HG02610 (cell line): ENCODE results near the gene SLC51B.
"Not testable (repeated sequence)": the region's sequence is repeated elsewhere in the genome, so short reads cannot be mapped to it uniquely, and the experiment has no call there.

Experiments
- ATAC-seq: cut with Tn5 transposase; IDR thresholded peaks from one replicate; pipeline ENCODE4 v1.9.1; 2021; ENCODE audit warnings: mild to moderate bottlenecking, moderate library complexity; ENCODE audit not compliant: unreplicated experiment

Gene SLC51B

DNA sequence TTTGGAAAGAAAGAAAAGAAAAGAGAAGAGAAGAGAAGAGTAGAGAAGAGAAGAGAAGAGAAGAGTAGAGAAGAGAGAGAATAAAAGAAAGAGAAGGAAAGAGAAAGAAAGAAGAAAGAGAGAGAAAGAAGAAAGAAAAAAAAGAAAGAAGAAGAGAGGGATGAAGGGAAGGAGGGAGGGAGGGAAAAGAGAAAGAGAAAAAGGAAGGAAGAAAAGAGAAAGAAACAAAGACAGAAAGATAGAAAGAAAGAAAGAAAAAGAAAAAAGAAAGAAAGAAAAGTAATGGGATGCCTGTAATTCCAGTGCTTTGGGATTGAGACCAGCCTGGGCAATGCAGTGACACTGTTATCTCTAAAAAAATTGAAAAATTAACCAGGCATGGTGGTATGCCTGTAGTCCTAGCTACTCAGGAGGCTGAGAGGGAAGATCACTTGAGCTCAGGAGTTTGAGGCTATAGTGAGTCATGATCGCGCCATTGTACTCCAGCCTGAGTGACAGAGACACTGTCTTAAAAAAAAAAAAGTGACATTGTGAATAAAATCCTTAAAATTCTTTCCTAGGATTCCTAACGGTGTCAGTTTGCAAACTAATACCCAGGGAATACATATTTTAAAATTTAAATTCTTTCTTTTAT, 20.9 kb downstream of the SLC51B start:
- ATAC-seq, result no peak

DNA sequence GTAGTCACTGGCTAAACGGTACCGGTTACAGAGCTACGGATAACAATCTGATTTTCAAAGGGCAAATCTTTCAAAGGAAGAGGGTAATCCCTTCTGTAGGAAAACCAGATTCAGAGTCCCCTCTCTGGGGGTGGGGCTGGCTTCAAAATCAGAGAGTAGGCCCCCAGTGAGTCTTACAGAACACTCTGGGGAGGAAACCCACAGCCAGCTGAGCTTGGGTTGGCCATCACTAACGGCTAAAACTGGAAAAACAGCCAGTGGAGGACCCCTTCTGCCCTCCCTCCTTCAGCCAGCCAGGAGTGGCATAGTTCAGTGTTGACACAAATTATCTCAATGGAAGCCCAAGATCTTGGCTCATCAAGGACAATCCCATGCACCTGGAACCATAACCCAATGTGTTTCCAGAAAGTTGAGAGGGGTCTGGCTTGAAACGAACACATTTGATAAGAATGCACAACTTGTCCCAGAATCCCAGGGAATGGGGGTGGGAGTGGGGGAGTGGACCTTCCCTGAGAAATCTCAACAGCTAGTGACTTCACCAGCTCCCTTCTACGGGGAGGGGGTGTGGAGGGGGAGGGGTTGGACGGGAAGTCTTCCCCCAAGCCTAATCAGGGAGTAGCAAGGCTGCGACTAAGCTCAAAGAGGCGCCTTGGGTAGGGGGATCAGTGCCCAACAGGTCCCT, 21.6 kb downstream of the SLC51B start:
- ATAC-seq, result no peak

DNA sequence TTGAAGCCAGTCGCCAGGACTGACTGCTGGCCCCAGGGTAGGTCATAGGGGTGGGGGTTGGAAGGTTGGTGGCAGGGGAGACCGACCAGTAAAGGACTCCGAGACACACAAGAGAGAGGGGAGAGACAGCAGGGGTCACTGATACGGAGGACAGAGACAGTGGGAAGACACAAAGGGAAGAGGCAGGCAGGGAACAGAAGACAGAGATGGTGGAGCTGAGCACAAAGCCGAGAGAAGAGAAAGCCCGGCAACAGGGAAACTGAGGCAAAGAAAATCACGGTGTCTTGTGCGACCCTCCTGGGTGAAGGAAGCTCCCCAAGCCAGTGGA, 22.1 kb downstream of the SLC51B start:
- ATAC-seq, result no peak

GRCh38 chr15:65067645-65068402, 22.6 kb downstream of the SLC51B start, which contains the start of gene RASL12:
Gene RASL12 (minus strand): TSS chr15:65067991. CDS start chr15:65067835, 156 bp downstream.
- ATAC-seq, result no peak

GRCh38 chr15:65068403-65068788, 23.2 kb downstream of the SLC51B start:
- no peak for ATAC-seq

GRCh38 chr15:65069179-65069578, 24.0 kb downstream of the SLC51B start:
- no peak for ATAC-seq

- no peak for ATAC-seq
These were observed 24.8 kb downstream of the SLC51B start for GRCh38 chr15:65069779-65070546.

GRCh38 chr15:65071381-65071811, 26.2 kb downstream of the SLC51B start:
- no peak for ATAC-seq

- no peak for ATAC-seq
These were observed 26.8 kb downstream of the SLC51B start for GRCh38 chr15:65072027-65072426.

- ATAC-seq, result no peak
These were observed 27.4 kb downstream of the SLC51B start for GRCh38 chr15:65072617-65073016.

GRCh38 chr15:65074946-65075345, 29.8 kb downstream of the SLC51B start:
- ATAC-seq, result not testable (repeated sequence)

- ATAC-seq, result not testable (repeated sequence)
These were observed 30.6 kb downstream of the SLC51B start for GRCh38 chr15:65075607-65076395.

DNA sequence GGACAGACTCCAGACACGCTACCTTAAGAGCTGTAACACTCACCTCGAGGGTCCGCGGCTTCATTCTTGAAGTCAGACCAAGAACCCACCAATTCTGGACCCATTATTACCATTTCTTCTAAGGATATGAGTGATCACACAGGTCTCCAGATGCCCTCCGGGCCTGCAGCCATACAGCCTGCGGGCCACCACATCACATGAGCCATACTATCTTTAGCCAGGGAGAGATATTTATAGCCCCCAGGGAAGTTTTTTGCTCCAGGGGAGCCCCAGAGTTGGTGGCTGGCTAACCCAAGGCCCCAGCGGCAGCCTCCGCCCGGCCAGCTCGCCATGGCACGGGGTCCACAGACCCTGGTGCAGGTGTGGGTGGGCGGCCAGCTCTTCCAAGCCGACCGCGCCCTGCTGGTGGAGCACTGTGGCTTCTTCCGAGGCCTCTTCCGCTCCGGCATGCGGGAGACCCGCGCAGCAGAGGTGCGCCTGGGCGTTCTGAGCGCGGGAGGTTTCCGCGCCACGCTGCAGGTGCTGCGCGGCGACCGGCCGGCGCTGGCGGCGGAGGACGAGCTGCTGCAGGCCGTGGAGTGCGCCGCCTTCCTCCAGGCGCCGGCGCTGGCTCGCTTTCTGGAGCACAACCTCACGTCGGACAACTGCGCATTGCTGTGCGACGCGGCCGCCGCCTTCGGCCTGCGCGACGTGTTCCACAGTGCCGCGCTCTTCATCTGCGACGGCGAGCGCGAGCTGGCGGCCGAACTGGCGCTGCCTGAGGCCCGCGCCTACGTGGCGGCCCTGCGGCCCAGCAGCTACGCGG, 31.5 kb downstream of the SLC51B start, which contains the start of gene KBTBD13:
Gene KBTBD13, plus strand, starts transcription at position 261 of the 805 bp plus-strand sequence. Its CDS starts 70 bp downstream, at position 331.
- no peak for ATAC-seq

DNA sequence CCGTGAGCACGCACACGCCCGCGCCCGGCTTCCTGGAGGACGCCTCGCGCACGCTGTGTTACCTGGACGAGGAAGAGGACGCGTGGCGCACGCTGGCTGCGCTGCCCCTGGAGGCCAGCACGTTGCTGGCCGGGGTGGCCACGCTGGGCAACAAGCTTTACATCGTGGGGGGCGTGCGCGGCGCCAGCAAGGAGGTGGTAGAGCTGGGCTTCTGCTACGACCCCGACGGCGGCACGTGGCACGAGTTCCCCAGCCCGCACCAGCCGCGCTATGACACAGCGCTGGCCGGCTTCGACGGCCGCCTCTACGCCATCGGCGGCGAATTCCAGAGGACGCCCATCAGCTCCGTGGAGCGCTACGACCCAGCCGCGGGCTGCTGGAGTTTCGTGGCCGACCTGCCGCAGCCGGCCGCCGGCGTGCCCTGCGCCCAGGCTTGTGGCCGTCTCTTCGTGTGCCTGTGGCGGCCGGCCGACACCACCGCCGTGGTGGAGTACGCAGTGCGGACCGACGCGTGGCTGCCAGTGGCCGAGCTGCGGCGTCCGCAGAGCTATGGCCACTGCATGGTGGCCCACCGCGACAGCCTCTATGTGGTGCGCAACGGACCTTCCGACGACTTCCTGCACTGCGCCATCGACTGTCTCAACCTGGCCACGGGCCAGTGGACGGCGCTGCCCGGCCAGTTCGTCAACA, 32.2 kb downstream of the SLC51B start:
- ATAC-seq, result no peak

GRCh38 chr15:65077981-65078352, 32.8 kb downstream of the SLC51B start:
- ATAC-seq, result no peak

DNA sequence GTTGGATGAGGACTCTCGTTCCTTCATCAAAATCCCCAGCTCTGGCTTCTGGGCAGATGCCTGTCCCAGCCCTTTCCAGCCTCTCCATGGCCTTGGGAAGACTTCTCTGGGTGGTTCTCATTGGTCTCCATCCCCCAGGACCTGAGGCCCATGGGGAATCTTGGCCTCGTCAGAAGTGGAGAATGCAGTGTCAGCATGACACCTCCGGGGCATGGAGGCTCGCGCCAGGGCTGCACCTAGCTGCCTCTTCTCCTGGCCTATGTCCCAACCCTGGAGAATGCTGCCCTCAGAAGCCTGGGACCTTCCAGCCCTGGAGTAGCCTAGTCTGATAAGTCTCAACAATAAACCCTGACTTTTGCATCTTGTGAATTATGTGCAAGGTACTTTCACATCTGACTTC, 34.4 kb downstream of the SLC51B start:
- ATAC-seq, result no peak

GRCh38 chr15:65081270-65081669, 36.1 kb downstream of the SLC51B start:
- no peak for ATAC-seq

- ATAC-seq, result no peak
These were observed 36.6 kb downstream of the SLC51B start for GRCh38 chr15:65081758-65082157.
